Osteocyte (in vitro differentiated cells): Measurements from ENCODE around the gene ADGRG6. TPM values are rescaled to one million over a fixed set of nuclear protein-coding genes. Genes with fewer than 3 reads are reported as not detected.
"Not testable (repeated sequence)": the region's sequence is repeated elsewhere in the genome, so short reads cannot be mapped to it uniquely, and the experiment has no call there.

Experiments
- DNase-seq: peaks from one replicate; pipeline ENCODE4 v3.0.0; 2021; ENCODE audit warnings: mixed read lengths; ENCODE audit not compliant: unreplicated experiment; ENCODE audit errors: extremely low spot score
- H3K27ac Mint-ChIP-seq: one replicate; pipeline ENCODE4 v1.8.0; 2021; ENCODE audit warnings: mild to moderate bottlenecking, mixed read lengths; ENCODE audit not compliant: unreplicated experiment
- H3K27me3 Mint-ChIP-seq: one replicate; pipeline ENCODE4 v1.8.0; 2021; ENCODE audit warnings: mixed read lengths; ENCODE audit not compliant: unreplicated experiment
- H3K36me3 Mint-ChIP-seq: one replicate; pipeline ENCODE4 v1.8.0; 2021; ENCODE audit warnings: mixed read lengths; ENCODE audit not compliant: unreplicated experiment
- H3K4me1 Mint-ChIP-seq: one replicate; pipeline ENCODE4 v1.8.0; 2021; ENCODE audit warnings: mixed read lengths; ENCODE audit not compliant: unreplicated experiment
- H3K4me3 Mint-ChIP-seq: one replicate; pipeline ENCODE4 v1.8.0; 2021; ENCODE audit warnings: mild to moderate bottlenecking, moderate library complexity, mixed read lengths; ENCODE audit not compliant: unreplicated experiment
- H3K9me3 Mint-ChIP-seq: one replicate; pipeline ENCODE4 v1.8.0; 2021; ENCODE audit warnings: mixed read lengths; ENCODE audit not compliant: unreplicated experiment
- total RNA-seq: library from RNA; stranded (reverse); gene quantifications from 2 replicates; pipeline ENCODE4 v1.2.1, GENCODE V29; 2021
- TF ChIP-seq, protein P1 (sequence below): fragments of 200-600 bp; sonication (generic); IDR thresholded peaks from 2 replicates; pipeline ENCODE4 v1.5.0; 2021; ENCODE audit warnings: antibody characterized with exemption, mild to moderate bottlenecking, moderate library complexity

The ADGRG6 gene
- total RNA-seq, 1 donor from 2014 or later: 0.51 TPM

DNA sequence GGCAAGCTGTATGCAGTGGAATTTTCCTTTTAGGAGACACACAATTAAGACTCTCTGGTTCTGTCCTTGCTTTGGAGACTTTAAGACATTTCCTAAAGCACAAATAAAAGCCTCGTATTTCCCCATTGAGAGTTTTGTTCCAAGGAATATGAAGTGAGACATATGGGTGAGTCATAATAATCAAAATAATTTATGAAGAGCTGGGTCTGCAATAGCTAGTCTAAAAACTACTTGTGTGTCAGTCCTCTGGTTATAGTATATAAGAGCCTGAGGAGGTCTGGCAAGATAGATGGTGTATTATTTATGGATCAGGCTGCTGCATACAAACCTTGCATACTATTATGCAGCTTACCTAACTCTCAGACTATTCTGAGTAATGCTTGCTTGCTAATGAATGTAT lies 142.6 kb downstream of the ADGRG6 start:
- Mint-ChIP-seq H3K4me1 (no peaks in the 10 kb centered on the region), H3K27ac (no peak overlapping the region), H3K27me3 (no peaks in the 10 kb centered on the region), H3K9me3 (no peaks in the 10 kb centered on the region), H3K36me3 (no peaks in the 10 kb centered on the region), H3K4me3 (no peak overlapping the region)
- no peak for DNase-seq
- TF ChIP-seq, protein P1, sequence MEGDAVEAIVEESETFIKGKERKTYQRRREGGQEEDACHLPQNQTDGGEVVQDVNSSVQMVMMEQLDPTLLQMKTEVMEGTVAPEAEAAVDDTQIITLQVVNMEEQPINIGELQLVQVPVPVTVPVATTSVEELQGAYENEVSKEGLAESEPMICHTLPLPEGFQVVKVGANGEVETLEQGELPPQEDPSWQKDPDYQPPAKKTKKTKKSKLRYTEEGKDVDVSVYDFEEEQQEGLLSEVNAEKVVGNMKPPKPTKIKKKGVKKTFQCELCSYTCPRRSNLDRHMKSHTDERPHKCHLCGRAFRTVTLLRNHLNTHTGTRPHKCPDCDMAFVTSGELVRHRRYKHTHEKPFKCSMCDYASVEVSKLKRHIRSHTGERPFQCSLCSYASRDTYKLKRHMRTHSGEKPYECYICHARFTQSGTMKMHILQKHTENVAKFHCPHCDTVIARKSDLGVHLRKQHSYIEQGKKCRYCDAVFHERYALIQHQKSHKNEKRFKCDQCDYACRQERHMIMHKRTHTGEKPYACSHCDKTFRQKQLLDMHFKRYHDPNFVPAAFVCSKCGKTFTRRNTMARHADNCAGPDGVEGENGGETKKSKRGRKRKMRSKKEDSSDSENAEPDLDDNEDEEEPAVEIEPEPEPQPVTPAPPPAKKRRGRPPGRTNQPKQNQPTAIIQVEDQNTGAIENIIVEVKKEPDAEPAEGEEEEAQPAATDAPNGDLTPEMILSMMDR: no peak

DNA sequence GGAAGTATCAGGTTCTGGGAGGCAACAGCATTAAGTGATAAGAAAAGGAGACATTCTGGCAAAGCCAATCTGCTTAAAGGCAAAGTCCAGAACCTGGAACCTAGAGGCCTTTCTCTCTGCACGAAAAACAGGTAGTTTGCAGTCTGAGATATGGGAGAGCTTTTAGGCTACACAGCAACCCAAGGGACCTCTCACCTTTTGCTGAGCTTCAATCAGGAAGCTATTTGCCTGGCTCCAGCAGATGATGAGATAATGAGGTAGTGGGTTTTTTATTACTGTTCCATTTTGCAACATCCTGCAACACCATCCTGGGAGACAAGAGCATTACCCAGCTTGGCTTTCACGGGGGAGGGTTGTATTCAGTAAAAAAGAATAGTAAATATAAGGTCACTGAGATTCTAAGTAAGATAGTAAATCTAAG lies 143.1 kb downstream of the ADGRG6 start:
- DNase-seq: no peak
- TF ChIP-seq, protein P1: no peak
- H3K27me3 Mint-ChIP-seq: no peaks in the 10 kb centered on the region
- no peak overlapping the region for H3K4me3 Mint-ChIP-seq
- H3K9me3 Mint-ChIP-seq: no peaks in the 10 kb centered on the region
- H3K4me1 Mint-ChIP-seq: no peaks in the 10 kb centered on the region
- H3K36me3 Mint-ChIP-seq: no peaks in the 10 kb centered on the region
- H3K27ac Mint-ChIP-seq: no peak overlapping the region

DNA sequence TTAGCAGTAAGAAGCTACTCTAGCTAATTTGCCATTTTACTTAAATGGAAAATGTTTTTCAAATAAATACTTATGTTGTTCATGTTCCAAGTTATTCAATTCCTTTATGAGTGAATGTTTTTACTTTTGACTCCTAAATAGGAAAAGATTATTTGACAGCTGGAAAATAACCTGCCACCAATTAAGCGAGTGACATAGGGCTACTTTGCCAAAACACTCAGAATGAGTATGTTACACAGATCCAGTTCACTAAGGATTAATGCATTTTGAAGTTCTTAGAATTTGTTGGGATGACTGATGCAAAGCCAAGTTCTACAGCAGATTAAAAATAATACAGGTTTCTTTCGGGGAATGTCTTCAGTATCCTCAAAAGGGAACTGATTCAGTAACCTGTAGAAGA lies 144.4 kb downstream of the ADGRG6 start:
- DNase-seq: no peak
- Mint-ChIP-seq H3K27ac (no peak overlapping the region), H3K36me3 (no peaks in the 10 kb centered on the region), H3K4me3 (no peak overlapping the region), H3K4me1 (no peaks in the 10 kb centered on the region), H3K9me3 (no peaks in the 10 kb centered on the region), H3K27me3 (no peaks in the 10 kb centered on the region)
- TF ChIP-seq, protein P1: no peak

DNA sequence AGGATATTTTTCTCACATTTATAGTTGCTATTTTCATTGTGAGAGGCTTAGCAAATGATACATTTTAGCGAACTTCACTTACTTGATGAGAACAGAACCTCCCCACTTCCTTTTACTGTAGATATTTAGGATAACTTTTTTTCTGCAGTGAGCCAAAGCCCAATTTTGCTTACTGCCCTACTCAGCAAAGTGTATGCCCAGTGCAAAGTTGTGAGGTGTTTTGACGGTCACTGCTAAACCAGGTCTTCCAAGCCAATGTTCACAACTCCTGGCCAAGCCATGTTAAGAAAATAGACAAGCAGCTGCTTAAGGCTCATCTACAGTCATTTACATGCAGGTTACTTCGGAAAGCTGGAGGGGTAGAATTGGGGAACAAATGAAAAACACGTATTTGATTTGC lies 144.8 kb downstream of the ADGRG6 start:
- H3K27me3 Mint-ChIP-seq: no peaks in the 10 kb centered on the region
- H3K9me3 Mint-ChIP-seq: no peaks in the 10 kb centered on the region
- no peak overlapping the region for H3K4me3 Mint-ChIP-seq
- H3K4me1 Mint-ChIP-seq: no peaks in the 10 kb centered on the region
- H3K27ac Mint-ChIP-seq: no peak overlapping the region
- no peaks in the 10 kb centered on the region for H3K36me3 Mint-ChIP-seq
- TF ChIP-seq, protein P1: no peak
- DNase-seq: no peak

DNA sequence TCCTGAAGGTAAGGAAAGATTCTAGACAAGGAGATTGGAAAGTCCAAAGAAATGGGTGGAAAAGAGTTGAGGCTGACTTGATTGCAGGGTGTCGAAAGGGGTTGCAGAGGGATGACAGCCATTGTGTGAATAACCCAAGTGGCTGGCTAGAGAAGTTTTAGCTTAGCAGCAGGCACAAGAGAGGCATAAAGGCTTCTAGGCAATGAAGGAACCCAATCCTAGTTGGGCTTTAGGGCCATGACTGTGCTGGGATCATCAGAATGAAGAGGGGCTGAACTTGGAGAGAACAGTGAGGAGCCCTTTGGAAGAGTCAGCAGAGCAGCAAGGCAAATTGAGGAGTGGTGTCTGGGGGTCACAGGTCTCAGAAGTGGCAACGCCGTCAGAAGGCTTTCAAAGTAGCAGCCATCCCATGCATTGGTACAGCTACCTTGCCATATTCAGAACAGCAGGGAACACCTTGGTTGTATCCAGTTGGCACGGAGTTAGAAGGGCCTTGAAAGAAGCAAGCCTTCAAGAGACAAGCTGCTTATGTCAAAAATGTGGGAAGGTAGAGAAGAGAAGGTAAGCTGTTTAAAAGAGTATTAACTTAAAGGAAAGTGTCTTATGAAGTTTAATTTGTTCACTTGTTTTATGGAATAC lies 146.4 kb downstream of the ADGRG6 start:
- Mint-ChIP-seq H3K27ac (no peak overlapping the region), H3K9me3 (no peaks in the 10 kb centered on the region), H3K27me3 (no peaks in the 10 kb centered on the region), H3K4me1 (no peaks in the 10 kb centered on the region), H3K4me3 (no peak overlapping the region), H3K36me3 (no peaks in the 10 kb centered on the region)
- TF ChIP-seq, protein P1: no peak
- no peak for DNase-seq

DNA sequence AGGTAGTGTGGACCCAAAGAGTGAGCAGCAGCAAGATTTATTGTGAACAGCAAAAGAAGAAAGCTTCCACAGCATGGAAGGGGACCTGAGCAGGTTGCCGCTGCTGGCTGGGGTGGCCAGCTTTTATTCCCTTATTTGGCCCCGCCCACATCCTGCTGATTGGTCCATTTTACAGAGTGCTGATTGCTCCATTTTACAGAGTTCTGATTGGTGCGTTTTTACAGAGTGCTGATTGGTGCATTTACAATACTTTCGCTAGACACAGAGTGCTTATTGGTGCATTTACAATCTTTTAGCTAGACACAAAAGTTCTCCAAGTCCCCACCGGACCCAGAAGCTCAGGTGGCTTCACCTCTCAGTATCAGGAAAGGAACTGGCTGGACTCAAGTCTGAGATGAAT lies 149.0 kb downstream of the ADGRG6 start:
- H3K4me3 Mint-ChIP-seq, H3K36me3 Mint-ChIP-seq, H3K27ac Mint-ChIP-seq, DNase-seq, H3K27me3 Mint-ChIP-seq, H3K4me1 Mint-ChIP-seq, H3K9me3 Mint-ChIP-seq: not testable (repeated sequence)
